ENCODE data around the gene NAA15.
A peak's percentile ranks its signal among the peaks of the same experiment; 100 is the strongest.

The NAA15 gene

DNA sequence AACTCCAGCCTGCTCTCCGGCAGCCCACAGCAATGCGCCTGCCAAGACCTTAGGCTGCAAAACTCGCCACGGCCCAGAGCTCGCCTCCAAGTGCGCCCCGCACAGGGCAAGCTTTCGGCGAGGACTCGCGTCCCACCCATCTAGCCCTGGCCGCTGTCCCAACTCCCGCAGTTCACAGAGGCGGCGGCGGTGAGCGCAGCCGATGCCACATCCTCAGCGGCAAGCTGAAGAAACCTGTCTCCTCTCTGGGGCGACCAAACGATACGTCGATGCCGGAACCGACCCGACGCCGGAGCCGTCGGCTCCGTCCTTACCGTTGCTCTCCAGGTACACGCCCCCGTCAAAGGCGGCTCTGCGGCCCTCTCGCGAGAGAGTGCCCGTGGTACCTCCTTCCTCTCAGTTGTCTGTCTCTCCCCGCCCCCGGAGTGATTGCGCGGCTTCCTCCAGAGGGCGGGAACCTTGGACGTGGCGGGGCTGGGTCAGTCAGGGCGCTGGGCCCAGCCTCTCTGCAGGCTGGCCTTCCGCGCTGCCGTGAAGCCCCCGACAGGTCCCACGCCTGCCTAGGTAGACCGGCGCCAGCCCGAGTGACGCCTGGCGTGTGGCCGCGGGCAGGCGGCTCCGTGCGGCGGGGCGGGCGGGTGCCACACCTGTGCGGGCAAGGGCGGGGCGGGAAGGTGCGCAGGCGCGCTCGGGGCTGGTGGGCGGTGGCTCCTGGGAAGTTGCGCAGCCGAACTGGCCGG is 152.2 kb downstream of the NAA15 start (continued):
- TF ChIP-seq, protein P1, sequence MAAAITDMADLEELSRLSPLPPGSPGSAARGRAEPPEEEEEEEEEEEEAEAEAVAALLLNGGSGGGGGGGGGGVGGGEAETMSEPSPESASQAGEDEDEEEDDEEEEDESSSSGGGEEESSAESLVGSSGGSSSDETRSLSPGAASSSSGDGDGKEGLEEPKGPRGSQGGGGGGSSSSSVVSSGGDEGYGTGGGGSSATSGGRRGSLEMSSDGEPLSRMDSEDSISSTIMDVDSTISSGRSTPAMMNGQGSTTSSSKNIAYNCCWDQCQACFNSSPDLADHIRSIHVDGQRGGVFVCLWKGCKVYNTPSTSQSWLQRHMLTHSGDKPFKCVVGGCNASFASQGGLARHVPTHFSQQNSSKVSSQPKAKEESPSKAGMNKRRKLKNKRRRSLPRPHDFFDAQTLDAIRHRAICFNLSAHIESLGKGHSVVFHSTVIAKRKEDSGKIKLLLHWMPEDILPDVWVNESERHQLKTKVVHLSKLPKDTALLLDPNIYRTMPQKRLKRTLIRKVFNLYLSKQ (tag by site-specific recombination; IDR thresholded peaks at IDR 0.05; ENCODE audit: borderline replicate concordance), result no peak
- TF ChIP-seq, protein P2, sequence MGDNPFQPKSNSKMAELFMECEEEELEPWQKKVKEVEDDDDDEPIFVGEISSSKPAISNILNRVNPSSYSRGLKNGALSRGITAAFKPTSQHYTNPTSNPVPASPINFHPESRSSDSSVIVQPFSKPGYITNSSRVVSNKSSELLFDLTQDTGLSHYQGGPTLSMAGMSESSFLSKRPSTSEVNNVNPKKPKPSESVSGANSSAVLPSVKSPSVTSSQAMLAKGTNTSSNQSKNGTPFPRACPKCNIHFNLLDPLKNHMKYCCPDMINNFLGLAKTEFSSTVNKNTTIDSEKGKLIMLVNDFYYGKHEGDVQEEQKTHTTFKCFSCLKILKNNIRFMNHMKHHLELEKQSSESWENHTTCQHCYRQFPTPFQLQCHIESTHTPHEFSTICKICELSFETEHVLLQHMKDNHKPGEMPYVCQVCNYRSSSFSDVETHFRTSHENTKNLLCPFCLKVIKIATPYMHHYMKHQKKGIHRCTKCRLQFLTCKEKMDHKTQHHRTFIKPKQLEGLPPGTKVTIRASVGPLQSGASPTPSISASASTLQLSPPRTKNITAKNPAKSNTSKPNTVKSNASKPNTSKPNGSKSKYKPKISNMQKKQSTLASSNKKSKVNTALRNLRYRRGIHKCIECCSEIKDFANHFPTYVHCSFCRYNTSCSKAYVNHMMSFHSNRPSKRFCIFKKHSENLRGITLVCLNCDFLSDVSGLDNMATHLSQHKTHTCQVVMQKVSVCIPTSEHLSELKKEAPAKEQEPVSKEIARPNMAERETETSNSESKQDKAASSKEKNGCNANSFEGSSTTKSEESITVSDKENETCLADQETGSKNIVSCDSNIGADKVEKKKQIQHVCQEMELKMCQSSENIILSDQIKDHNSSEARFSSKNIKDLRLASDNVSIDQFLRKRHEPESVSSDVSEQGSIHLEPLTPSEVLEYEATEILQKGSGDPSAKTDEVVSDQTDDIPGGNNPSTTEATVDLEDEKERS (tag by site-specific recombination; IDR thresholded peaks at IDR 0.05), result no peak
- TF ChIP-seq, protein P3, sequence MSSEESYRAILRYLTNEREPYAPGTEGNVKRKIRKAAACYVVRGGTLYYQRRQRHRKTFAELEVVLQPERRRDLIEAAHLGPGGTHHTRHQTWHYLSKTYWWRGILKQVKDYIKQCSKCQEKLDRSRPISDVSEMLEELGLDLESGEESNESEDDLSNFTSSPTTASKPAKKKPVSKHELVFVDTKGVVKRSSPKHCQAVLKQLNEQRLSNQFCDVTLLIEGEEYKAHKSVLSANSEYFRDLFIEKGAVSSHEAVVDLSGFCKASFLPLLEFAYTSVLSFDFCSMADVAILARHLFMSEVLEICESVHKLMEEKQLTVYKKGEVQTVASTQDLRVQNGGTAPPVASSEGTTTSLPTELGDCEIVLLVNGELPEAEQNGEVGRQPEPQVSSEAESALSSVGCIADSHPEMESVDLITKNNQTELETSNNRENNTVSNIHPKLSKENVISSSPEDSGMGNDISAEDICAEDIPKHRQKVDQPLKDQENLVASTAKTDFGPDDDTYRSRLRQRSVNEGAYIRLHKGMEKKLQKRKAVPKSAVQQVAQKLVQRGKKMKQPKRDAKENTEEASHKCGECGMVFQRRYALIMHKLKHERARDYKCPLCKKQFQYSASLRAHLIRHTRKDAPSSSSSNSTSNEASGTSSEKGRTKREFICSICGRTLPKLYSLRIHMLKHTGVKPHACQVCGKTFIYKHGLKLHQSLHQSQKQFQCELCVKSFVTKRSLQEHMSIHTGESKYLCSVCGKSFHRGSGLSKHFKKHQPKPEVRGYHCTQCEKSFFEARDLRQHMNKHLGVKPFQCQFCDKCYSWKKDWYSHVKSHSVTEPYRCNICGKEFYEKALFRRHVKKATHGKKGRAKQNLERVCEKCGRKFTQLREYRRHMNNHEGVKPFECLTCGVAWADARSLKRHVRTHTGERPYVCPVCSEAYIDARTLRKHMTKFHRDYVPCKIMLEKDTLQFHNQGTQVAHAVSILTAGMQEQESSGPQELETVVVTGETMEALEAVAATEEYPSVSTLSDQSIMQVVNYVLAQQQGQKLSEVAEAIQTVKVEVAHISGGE (tag by site-specific recombination; conservative IDR thresholded peaks at IDR 0.05; ENCODE audit: low read depth), result peak; percentile 41; the same call in 1 of the 2 replicates
- TF ChIP-seq ZNF416 (tag by site-specific recombination; IDR thresholded peaks at IDR 0.05) (no peak), ZNF354C (tag by site-specific recombination; IDR thresholded peaks at IDR 0.05; ENCODE audit: borderline replicate concordance, low read depth) (no peak), ZNF2 (tag by site-specific recombination; IDR thresholded peaks at IDR 0.05) (peak; percentile 93; the same call in 1 of the 2 replicates), SALL2 (tag by site-specific recombination; IDR thresholded peaks at IDR 0.05; ENCODE audit: borderline replicate concordance) (no peak), ZNF530 (tag by site-specific recombination; IDR thresholded peaks at IDR 0.05; ENCODE audit: low read depth) (no peak), ZNF274 (IDR thresholded peaks at IDR 0.05; ENCODE audit: low read length) (no peak), ZNF274 (tag by site-specific recombination; IDR thresholded peaks at IDR 0.05; ENCODE audit: borderline replicate concordance) (no peak), REPIN1 (tag by site-specific recombination; IDR thresholded peaks at IDR 0.05; ENCODE audit: low read depth) (no peak), ZNF211 (tag by site-specific recombination; IDR thresholded peaks at IDR 0.05; ENCODE audit: low read depth) (no peak), ZNF701 (tag by site-specific recombination; IDR thresholded peaks at IDR 0.05) (no peak), ZNF623 (tag by site-specific recombination; IDR thresholded peaks at IDR 0.05) (no peak), ZNF791 (tag by site-specific recombination; IDR thresholded peaks at IDR 0.05) (no peak), ZNF121 (tag by site-specific recombination; IDR thresholded peaks at IDR 0.05) (0 out of 2 replicates have a peak, but pooled peaks have one; percentile 68), ZNF670 (tag by site-specific recombination; IDR thresholded peaks at IDR 0.05; ENCODE audit: low read depth) (no peak), ZNF785 (tag by site-specific recombination; IDR thresholded peaks at IDR 0.05) (no peak; the same call in 1 of the 2 replicates), WT1 (tag by site-specific recombination; IDR thresholded peaks at IDR 0.05) (peak; percentile 27; the same call in 1 of the 2 replicates), ZNF174 (tag by site-specific recombination; IDR thresholded peaks at IDR 0.05) (no peak), ZEB2 (tag by site-specific recombination; IDR thresholded peaks at IDR 0.05) (peak; percentile 93), PRDM1 (tag by site-specific recombination; IDR thresholded peaks at IDR 0.05) (no peak), ZNF585B (tag by site-specific recombination; IDR thresholded peaks at IDR 0.05) (no peak; the same call in 1 of the 2 replicates), ZNF48 (tag by site-specific recombination; IDR thresholded peaks at IDR 0.05) (no peak)
- TF ChIP-seq, protein P4, sequence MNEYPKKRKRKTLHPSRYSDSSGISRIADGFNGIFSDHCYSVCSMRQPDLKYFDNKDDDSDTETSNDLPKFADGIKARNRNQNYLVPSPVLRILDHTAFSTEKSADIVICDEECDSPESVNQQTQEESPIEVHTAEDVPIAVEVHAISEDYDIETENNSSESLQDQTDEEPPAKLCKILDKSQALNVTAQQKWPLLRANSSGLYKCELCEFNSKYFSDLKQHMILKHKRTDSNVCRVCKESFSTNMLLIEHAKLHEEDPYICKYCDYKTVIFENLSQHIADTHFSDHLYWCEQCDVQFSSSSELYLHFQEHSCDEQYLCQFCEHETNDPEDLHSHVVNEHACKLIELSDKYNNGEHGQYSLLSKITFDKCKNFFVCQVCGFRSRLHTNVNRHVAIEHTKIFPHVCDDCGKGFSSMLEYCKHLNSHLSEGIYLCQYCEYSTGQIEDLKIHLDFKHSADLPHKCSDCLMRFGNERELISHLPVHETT (tag by site-specific recombination; IDR thresholded peaks at IDR 0.05), result no peak
- TF ChIP-seq, protein P5, sequence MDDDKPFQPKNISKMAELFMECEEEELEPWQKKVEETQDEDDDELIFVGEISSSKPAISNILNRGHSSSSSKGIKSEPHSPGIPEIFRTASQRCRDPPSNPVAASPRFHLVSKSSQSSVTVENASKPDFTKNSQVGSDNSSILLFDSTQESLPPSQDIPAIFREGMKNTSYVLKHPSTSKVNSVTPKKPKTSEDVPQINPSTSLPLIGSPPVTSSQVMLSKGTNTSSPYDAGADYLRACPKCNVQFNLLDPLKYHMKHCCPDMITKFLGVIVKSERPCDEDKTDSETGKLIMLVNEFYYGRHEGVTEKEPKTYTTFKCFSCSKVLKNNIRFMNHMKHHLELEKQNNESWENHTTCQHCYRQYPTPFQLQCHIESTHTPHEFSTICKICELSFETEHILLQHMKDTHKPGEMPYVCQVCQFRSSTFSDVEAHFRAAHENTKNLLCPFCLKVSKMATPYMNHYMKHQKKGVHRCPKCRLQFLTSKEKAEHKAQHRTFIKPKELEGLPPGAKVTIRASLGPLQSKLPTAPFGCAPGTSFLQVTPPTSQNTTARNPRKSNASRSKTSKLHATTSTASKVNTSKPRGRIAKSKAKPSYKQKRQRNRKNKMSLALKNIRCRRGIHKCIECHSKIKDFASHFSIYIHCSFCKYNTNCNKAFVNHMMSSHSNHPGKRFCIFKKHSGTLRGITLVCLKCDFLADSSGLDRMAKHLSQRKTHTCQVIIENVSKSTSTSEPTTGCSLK (tag by site-specific recombination; IDR thresholded peaks at IDR 0.05), result no peak
- TF ChIP-seq, protein P6, sequence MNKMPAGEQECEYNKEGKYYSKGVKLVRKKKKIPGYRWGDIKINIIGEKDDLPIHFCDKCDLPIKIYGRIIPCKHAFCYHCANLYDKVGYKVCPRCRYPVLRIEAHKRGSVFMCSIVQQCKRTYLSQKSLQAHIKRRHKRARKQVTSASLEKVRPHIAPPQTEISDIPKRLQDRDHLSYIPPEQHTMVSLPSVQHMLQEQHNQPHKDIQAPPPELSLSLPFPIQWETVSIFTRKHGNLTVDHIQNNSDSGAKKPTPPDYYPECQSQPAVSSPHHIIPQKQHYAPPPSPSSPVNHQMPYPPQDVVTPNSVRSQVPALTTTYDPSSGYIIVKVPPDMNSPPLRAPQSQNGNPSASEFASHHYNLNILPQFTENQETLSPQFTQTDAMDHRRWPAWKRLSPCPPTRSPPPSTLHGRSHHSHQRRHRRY (tag by site-specific recombination; IDR thresholded peaks at IDR 0.05), result no peak
